Right ventricle myocardium inferior (tissue), 1 donor: ENCODE results near the gene LHX2. TPM values are rescaled to one million over a fixed set of nuclear protein-coding genes. Genes with fewer than 3 reads are reported as not detected.
"Not testable (repeated sequence)": the region's sequence is repeated elsewhere in the genome, so short reads cannot be mapped to it uniquely, and the experiment has no call there.

Experiments used
- ATAC-seq: fragments of 200-7000 bp; cut with Tn5 transposase; one replicate; pipeline ENCODE4 v1.9.1; 2020; ENCODE audit warnings: mild to moderate bottlenecking, moderate library complexity
- DNase-seq: peaks from one replicate; pipeline ENCODE4 v3.0.0; 2021; ENCODE audit errors: missing footprints
- intact Hi-C: fragments of 100-400 bp; cut with DNase I; formaldehyde crosslinking; loops from one replicate; pipeline ENCODE4 v1.11.0; 2022
- long read RNA-seq: library from polyadenylated mRNA; unstranded; transcript quantifications from one replicate; pipeline ENCODE4 v2.0.0, GENCODE V29; 2021
- total RNA-seq: library from RNA; stranded (reverse); fragmentation: NEBNext Ultra II Directional; extraction: Animal tissue kit (Norgen Biotek cat#: 25700); gene quantifications from one replicate; pipeline ENCODE4 v1.2.1, GENCODE V29; 2021
- donor health status: DM: no; HTN: yes; CAD: no; lungs with severe emphysema.

LHX2 gene, protein sequence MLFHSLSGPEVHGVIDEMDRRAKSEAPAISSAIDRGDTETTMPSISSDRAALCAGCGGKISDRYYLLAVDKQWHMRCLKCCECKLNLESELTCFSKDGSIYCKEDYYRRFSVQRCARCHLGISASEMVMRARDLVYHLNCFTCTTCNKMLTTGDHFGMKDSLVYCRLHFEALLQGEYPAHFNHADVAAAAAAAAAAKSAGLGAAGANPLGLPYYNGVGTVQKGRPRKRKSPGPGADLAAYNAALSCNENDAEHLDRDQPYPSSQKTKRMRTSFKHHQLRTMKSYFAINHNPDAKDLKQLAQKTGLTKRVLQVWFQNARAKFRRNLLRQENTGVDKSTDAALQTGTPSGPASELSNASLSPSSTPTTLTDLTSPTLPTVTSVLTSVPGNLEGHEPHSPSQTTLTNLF
- total RNA-seq = not detected
- long read RNA-seq = 0 reads

GRCh38 chr9:124011460-124012301, at the start of gene LHX2:
LHX2 (plus strand) TSS chr9:124011768; CDS start chr9:124012349, 581 bp downstream.
- ATAC-seq (peak; percentile 88), DNase-seq (peak; percentile 89)
- intact Hi-C loops = no loop called here

- DNase-seq (no peak), ATAC-seq (no peak)
- intact Hi-C loops = no loop called here
Measured at GRCh38 chr9:123964761-123965160, 46.8 kb upstream of the LHX2 start.

DNA sequence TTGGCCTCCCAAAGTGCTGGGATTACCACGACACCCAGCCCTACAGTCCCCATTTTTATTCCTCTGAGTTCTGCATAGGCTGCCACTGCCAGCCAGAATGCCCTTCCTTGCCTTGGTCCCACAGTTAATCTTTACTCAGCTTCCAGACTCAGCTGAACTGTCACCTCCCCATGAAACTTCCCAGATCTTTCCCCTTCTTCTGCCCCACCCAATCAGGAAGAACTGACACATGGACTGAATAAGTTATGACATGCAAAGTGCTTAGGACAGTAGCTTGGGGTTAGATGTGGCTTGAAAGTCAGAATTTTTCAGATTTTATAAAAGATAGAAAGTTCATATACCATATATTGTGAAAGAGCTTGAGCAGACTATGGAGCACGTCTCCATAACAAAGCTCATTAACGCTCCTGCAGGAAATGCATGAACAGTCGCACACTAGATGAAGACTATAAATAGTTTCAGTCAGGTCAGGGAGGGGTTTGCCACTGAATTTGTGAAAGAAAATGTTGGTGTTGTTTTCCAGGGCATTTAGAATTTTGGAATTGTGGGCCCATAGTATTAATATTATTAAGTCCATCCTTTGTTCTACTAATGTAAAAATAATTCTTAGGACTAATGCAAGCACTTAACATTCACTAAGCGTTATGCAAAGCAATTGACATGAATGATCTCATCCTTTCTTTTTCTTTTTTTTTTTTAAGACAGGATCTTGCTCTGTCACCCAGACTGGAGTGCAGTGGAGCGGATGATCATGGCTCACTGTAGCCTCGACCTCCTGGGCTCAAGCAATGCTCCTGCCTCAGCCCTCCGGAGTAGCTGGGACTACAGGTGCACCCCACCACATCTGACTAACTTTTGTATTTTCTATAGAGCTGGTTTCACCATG, 45.5 kb upstream of the LHX2 start:
- intact Hi-C loops = no loop called here
- DNase-seq (no peak), ATAC-seq (no peak)

GRCh38 chr9:123967323-123967722, 44.2 kb upstream of the LHX2 start:
- no peak for ATAC-seq

DNA sequence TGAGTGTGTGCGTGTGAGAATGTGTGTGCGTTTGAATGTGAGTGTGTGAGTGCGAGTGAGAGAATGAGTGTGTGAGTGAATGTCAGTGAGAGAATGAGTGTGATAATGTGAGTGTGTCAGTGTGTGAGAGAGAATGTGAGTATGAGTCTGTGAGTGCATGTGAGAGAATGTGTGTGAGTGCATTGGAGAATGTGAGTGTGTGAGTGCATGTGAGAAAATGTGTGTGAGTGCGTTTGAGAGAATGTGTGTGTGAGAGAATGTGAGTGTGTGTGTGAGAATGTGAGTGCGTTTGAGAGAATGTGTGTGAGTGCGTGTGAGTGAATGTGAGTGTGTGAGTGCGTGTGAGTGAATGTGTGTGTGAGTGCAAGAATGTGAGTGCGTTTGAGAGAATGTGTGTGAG, 39.0 kb upstream of the LHX2 start:
- intact Hi-C loops = no loop called here
- no peak for ATAC-seq
- DNase-seq = no peak

More at GRCh38 chr9:123967323-123967722, 44.2 kb upstream of the LHX2 start:
- intact Hi-C loops = no loop called here
- no peak for DNase-seq

- DNase-seq (no peak), ATAC-seq (no peak)
- intact Hi-C loops = no loop called here
Measured at GRCh38 chr9:123973590-123974223, 37.9 kb upstream of the LHX2 start.

DNA sequence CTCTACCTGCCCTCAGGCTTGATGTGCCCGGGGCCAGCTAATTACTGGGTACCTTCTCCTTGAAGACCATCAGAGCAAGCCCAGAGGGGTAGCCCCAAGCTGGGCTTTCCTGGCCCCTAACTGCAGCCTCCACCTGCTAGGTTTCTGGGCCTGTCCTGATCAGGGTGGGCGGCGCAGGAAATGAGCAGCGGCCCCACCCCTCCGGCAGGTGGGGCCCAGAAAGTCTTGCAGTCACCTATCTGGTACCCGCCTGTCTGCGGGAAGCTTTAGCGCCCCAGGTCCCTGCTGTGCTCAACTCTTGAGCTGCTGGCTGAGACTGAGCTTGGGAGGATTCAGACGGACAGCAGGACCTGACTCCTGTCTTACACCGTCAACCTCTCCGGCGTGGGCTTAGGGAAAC, 37.1 kb upstream of the LHX2 start:
- intact Hi-C loops = no loop called here
- ATAC-seq (no peak), DNase-seq (no peak)

DNA sequence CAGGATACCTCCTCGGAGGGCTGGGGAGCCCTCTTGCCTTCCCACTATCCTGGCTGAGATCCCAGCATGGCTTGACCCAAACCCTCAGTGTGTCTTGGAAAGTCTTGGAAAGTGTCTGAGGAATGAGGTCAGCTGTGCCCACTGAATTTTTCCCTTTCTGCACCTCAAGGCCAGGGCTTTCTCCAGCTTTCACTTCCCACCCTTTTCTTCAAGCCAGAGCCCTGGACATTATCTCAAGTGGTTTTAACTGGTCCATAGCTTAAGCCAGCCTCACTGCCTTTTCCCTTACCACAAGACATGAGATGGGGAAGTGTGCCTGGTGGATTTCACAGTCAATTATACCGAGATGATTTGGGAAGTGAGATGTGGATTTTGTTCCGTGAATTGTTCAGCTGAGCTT, 35.7 kb upstream of the LHX2 start:
- intact Hi-C loops = no loop called here
- DNase-seq (no peak), ATAC-seq (no peak)

DNA sequence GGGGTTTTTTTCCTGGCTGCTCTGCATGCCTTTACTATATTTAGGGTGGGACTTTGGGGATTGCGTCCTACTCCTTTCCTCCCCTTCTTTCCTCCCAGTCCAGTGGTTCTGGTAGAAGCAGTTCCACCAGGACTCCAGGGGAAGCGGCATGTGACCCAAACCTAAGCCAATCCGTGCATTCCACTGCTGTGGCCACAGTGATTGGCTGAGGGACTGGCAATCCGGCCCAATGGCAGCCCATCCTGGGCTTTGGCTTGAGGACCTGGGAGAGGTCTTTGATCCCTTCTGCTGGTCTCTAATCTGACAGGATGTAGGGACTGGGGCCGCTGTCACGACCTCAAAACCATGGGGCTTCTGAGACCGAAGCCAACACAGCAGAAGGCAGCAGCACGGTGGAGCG, 35.0 kb upstream of the LHX2 start:
- intact Hi-C loops, DNase-seq, ATAC-seq: not testable (repeated sequence)

- ATAC-seq = no peak
- DNase-seq = no peak
- intact Hi-C loops = no loop called here
Measured at GRCh38 chr9:123978981-123979380, 32.6 kb upstream of the LHX2 start.

- intact Hi-C loops = no loop called here
- no peak for ATAC-seq
- DNase-seq = no peak
Measured at GRCh38 chr9:123982535-123982934, 29.0 kb upstream of the LHX2 start.

DNA sequence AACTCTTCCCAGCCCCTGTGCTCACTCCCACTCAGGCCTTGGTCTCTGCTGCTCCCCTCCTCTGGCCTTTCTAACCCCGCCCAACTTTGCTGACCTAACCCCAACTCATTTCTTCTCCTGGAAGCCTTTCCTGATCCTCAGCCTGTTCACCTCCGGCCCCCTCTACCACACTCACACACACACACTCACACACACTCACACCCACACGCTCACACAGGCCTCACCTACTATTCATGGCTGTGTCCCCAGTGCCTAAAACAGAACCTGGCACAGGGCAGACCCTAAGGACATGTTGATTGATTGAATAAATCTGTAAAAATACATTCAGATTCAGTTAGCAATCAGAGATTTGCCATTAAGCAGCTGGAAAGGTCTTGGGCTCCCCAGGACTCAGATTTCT, 28.5 kb upstream of the LHX2 start:
- no peak for ATAC-seq
- intact Hi-C loops = no loop called here

DNA sequence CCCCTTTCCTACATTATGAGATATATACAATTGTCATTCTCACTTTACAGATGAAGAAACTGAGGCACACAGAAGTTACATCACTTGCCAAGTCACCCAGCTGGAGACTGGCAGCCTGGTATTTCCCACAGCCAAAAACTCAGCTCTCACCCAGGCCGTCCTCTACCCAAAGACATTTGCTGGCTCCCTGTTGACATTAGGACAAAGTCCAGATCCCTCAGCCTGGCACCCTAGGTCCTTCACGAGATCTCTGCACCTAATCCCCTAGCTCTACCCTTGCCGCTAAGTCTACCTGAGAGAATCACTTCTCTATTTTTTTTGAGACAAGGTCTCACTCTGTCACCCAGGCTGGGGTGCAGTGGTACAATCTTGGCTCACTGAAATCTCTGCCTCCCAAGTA, 26.8 kb upstream of the LHX2 start:
- ATAC-seq (peak; percentile 80), DNase-seq (no peak)
- intact Hi-C loops = no loop called here

More for the DNA sequence above, 28.5 kb upstream of the LHX2 start:
- DNase-seq = no peak

DNA sequence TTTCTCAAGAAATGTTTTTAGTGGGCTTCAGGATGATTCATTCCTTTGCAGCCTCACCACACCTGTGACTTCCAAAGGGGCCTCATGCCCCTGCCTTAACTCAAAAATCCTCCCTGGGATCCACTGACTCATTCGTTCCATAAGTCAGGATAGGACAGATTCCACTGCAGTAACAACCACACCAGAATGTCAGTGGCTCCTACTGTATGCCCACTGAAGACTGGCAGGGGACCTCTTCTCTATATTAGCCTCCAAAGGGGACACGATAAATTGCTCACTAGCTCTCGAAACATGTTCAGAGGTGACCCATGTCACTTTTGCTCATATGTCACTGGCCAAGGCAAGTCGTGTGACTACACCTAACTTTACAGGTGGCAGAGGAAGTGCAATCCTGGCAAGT, 25.7 kb upstream of the LHX2 start:
- intact Hi-C loops = no loop called here
- no peak for DNase-seq
- no peak for ATAC-seq

DNA sequence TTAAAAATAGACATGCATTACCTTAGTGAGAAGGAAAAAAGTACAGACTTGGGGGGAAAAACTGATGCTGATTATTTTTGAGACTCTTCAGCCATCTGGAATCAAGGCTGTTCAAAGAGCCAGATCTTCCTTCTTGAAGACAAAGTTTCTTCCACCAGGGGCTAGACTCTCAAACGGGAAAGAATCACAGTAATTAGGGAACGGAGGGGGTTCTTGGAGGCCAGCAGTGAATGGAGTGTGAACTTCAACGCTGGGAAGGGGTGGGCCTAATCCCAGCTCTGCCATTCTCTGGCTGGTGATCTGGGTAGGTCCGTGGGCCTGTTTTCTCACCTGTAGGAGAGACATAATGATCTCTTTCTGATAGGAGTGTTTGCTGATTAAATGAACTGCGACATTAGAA, 21.1 kb upstream of the LHX2 start:
- no peak for ATAC-seq
- intact Hi-C loops = no loop called here
- DNase-seq = no peak

DNA sequence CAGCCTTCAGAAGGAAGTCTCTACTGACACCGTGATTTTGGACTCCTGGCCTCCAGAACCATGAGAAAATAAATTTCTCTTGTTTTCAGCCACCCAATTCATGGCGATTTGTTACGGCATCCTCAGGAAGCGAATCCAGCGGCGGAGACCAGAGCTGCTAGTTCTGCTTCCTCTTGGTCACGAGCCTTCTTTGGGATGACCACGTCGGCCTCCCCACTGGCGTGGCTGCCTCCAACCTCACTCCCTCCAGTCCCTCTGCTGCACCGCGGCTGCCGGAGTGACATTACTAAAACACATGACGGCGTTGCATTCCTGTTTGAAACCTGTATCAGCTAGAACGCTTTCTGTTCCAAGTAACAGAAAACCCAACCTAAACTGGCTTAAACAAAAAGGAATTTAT, 18.9 kb upstream of the LHX2 start:
- ATAC-seq, DNase-seq, intact Hi-C loops: not testable (repeated sequence)

DNA sequence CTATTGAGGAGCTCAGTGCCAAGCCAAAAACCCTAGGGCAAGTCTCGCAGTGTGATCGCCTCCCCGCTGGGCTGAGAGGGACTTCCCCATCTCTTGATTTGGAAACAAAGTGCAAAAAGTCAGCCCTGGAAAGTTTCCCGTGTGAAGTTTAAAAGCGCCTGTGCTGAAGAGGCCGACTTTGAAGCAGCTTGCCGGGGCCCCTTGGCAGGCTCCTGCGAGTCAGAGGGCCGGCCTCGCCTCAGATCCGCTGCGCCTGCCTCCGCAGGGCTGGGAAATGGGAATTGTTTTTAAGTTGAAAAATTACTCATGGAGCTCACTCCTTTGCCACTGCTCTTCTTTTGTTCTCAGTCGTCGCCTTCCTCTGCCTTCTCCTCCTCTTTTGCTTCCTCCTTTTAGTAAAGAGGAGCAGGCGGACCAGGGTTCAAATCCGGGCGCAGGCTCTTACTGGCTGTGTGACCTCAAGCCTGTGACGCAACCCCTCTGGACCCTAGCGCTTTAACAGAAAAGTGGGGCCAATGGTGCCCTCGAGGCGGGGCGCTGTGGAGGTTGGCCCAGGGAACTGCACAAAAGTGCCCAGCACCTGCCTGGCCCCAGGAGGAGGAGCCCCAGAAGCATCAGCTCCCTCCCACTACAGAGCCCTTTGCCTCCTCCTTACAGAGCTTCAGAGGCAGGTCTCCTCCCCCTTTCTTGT, 14.7 kb upstream of the LHX2 start:
- no peak for ATAC-seq
- no peak for DNase-seq
- intact Hi-C loops = no loop called here

DNA sequence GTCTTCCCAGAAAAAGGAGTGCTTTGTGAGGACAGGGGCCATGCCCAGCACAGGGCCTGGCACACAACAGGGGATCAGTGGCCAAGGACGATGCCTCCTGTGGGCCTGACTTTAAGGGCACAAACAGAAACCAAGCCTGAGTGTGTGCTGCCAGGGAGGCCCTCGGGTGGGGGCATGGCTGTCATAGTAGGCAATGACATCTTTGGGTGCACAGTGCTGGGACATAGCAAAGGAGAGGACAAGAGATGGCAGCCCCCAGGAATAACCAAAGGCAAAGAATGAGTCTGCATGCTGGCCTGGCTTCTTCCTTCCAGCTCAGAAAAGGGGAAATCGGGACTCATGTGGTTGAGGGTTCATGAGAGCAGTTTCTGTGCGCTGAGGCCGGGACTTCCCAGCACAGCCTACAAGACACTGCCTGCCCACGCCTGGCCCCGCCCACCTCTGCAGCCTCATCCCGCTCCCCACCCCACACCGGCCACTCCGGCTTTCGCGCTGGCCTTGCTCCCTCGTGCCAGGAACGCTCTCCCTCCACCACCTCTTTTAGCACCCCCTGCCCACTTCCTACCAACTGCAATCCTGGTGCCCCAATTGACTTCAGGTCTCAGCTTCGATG, 13.8 kb upstream of the LHX2 start:
- intact Hi-C loops = no loop called here
- ATAC-seq (peak; percentile 71), DNase-seq (peak; percentile 87)
